Bone marrow (tissue), 2 donors: Measurements from ENCODE around the gene PDS5B.
A peak's percentile ranks its signal among the peaks of the same experiment; 100 is the strongest.
"Not testable (repeated sequence)": the region's sequence is repeated elsewhere in the genome, so short reads cannot be mapped to it uniquely, and the experiment has no call there.

Source experiments
- DNase-seq, 2 donors: peaks; one replicate each; lab custom pipeline; 2025; lab: John Stamatoyannopoulos, UW

Gene PDS5B

DNA sequence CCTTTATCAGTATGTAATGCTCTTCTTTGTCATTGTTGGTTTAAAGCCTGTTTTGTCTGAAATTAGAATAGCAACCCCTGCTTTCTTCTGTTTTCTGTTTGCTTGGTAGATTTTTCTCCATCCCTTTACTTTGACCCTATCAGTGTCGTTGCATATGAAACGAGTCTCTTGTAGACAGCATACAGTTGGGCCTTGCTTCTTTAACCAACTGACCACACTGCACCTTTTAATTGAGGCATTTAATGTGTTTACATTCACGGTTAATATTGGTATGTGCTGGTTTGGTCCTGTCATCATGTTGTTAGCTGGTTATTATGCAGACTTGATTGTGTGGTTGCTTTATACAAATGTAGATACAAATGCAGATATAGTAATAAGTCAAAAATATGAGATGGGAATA lies 71.1 kb downstream of the PDS5B start:
- DNase-seq: no peak

DNA sequence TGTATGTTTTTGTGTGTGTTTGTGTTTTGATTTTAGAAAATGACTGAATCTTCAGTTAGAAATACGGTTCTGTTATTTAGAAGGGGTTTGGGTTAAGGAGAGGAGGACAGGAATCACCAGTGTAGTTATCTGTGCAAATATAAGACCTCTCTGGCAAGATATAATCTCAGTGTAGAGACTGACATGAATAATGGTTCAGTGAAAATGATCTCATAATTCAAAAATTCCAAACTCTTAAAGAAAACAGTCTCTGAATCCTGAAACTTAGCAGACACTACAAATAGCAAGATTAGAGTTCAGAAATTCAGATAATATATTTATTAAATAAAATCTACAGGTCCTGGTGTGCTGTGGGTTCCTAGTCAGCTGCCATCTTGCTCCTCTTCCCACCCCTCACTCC lies 73.5 kb downstream of the PDS5B start:
- DNase-seq: no peak

DNA sequence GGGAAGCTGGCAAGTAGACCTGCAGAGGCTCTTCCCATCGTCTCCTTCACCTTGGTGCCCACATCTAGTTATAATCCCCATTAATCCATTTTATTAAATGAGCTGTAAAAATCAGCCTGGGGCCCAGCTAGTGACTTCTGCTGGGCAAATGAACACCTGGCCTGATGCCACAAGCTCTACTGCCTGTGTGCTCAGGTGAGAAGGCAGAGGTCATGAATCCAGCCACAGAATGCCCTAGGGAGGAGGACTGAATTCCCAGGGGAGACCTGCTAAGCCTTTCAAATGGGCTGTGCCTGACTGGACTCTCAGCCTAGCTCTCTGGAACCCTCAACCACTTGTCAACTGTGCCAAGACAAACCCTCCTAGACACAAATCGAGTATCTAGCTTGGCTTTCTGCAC lies 74.0 kb downstream of the PDS5B start:
- DNase-seq: no peak

- DNase-seq: no peak
Measured at GRCh38 chr13:32661685-32662084, 75.4 kb downstream of the PDS5B start.

DNA sequence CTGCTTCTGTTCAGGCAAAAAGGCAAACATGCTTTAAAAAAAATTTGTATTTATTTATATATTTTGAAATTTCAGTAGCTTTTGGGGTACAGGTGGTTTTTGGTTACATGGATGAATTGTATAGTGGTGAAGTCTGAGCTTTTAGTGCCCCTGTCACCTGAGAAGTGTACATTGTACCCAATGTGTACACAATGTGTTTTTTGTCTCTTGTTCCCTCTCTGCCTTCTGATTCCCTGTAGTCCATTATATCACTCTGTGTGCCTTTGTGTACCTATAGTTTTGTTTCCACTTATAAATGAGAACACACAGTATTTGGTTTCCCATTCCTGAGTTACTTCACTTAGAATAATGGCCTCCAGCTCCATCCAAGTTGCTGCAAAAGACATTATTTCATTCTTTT lies 77.4 kb downstream of the PDS5B start:
- no peak for DNase-seq

DNA sequence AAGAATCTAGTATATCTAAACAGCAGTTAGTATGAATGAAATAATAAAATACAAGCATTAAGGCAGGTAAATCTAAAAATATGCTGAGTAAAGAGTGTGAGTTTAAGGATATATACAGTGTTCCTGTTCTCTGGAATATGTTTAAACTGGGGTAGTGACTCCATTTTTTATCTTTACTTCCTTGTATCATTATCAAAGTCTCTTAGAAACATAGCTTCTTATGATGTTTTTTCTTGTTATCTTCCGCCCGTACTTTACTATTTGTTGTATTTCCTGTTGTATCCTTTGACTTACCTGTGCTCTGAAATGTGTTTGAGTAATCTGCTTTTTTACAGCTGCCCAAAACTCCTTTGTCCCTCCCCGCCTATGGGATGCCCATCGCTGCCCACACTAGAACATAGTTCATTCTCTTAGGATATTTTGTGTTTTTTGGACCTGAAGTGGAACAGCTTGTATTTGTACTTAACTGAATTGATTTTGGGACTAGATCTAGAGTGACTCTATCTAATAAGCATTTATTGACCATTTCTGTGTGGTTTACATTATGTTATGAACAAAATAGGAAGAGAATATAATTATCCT lies 80.8 kb downstream of the PDS5B start:
- no peak for DNase-seq

DNA sequence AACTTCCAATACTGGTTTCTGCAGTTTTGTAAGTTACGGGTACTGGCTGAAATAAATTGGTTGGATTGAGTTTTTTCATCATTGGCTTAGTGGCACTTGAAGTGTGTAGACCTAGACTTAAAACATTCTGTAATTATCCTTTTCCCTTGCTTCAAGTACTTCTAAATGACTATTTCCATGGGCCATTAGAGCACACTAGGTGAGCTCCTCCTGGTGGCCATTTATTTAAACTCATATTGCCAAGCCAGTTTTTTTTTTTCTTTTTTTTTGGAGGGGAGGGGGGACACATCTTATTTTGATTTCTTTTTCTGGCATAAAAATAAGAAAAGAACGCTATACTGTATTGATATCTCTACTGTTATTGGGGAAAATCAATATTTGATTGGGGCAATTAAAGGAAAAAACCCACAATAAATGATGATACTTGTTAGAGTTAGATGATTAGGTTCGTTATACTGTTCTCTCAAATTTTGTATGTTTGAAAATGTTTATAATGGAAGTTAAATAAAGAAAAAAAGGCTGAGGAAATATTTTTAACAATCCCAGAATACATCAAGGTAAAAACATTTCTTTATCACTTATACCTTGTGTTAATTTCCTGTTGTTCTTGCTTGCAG lies 82.9 kb downstream of the PDS5B start:
- DNase-seq: peak in 1 of 2 donors; percentile 59

DNA sequence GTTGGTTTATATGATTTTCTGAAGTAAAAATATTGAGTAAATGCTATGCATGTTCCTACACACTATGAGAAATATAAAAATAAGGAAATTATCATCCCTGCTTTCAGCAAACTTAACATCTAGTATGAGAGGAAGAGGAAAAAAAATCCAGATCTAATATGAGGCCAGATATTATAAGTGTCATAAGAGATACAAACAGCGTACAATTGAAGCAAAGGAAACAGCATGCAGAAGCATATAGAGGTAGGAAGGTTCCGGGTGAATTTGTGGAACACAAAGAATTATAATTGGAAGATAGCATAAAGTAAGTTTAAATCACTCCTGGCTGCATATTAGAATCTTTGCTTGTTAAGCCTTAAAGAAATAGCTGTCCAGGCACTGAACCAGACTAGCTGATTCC lies 88.3 kb downstream of the PDS5B start:
- no peak for DNase-seq

DNA sequence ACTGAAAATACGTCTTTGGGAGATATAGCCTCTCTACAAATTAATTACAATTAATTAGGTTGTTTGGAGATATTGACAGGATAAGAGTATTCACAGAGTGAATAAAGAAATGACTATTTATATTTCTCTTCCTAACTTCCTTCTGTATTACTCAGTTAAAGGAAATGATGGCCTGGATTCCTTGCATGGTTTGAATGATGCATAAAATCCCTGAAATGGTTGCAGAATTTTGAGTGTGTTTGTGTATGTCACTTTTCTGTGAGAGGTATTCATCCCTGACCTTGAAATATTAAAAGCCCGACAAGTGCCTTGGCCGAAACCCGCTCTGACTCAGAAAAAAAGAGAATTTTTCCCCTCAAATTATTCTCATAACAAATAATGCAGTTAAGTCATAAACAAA lies 90.0 kb downstream of the PDS5B start:
- DNase-seq: no peak

- DNase-seq: no peak
Measured at GRCh38 chr13:32682130-32682529, 95.9 kb downstream of the PDS5B start.

DNA sequence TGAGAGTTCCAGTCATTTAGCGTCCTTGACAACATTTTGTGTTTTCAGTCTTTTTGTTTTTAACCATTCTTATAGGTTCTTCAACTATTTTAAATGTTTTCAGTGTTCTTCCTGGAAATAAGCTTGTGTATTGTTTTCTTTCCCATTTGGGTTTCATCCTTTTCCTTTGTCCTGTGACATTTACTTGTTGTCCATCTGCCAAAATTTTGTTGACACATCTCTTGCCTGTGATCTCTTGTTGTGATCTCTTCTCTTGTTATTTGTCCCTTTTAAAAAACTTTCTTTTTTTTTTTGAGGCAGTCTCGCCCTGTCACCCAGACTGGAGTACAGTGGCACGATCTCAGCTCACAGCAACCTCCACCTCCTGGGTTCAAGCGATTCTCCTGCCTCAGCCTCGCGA lies 96.5 kb downstream of the PDS5B start:
- no peak for DNase-seq

DNA sequence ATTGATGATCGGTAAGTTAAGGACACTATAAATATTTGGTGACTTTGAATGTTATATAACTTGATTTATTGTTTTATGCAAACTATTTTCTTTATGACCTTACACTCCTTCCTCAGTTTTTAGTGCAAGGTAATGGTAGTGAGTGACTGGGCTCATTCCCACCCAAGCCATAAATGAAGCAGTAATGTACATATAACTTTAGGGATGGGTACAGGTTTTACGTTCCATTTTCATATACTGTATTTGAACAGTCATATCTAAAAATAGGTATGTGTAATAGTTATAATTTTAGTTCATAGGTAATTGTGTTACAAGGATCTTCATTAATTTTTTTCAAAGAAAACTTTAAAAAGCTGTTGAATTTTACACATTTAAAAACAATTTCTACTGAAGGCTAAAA lies 101.0 kb downstream of the PDS5B start:
- DNase-seq: no peak

GRCh38 chr13:32695602-32696250 lies 109.5 kb downstream of the PDS5B start:
- DNase-seq: peak in 1 of 2 donors; percentile 24

GRCh38 chr13:32707471-32707870 lies 121.2 kb downstream of the PDS5B start:
- no peak for DNase-seq

DNA sequence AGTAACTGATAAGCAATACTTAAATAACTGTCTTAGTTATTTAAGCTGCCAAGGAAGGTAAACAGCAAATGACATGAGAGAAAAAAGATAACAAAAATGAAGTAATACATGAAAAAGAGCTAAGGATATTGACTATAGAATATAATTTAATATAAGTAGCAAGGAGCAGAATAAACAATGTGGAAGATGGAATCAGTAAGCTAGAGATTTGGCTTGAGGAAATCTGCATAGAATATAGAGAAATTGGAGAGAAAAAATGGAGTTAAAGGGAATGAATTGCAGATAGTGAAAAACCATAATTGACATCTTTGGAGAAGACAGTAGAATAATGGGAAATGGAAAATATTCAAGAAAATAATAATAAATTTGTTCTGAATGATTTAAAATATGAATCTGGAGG lies 127.1 kb downstream of the PDS5B start:
- DNase-seq: no peak

- not testable (repeated sequence) for DNase-seq
Measured at GRCh38 chr13:32716201-32716600, 129.9 kb downstream of the PDS5B start.

DNA sequence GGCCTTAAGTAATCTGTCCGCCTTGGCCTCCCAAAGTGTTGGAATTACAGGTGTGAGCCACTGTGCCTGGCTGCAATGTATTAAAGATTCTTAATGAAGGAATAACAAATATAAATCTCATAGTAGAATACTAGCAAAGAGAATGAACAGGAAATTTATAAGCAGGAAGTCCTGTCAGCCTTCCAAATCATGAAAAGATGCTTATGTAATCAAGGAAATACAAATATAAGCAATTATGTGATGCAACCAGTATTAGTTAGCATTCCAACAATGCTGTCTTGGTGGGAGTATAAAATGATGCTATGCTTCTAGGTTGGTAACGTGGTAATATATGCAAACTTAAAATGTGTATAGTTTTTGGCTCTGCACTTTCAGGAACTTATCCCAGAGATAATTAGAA lies 133.8 kb downstream of the PDS5B start:
- DNase-seq: no peak

- DNase-seq: not testable (repeated sequence)
Measured at GRCh38 chr13:32721131-32722034, 135.1 kb downstream of the PDS5B start.

GRCh38 chr13:32722340-32722739 lies 136.1 kb downstream of the PDS5B start:
- DNase-seq: no peak

- DNase-seq: no peak
Measured at GRCh38 chr13:32723987-32724386, 137.7 kb downstream of the PDS5B start.

GRCh38 chr13:32726374-32727037 lies 140.3 kb downstream of the PDS5B start:
- no peak for DNase-seq

GRCh38 chr13:32728327-32728726 lies 142.1 kb downstream of the PDS5B start:
- DNase-seq: no peak
